KBM-7 (cell line): Measurements from ENCODE around the gene SCAF1.

Experiments
- DNase-seq: peaks from one replicate; pipeline ENCODE4 v3.0.0-alpha.2; 2015
- in situ Hi-C: fragments of 300-500 bp; cut with MboI; formaldehyde crosslinking; loops from 2 replicates; pipeline ENCODE4 v1.14.3; 2020; ENCODE audit warnings: low sequenced_read_pairs, low pct_unique_long_range_greater_than_20kb, mixed read lengths

SCAF1 gene

GRCh38 chr19:49696115-49696514 lies 54.1 kb downstream of the SCAF1 start:
- DNase-seq: no peak
- in situ Hi-C loops: no loop called here

GRCh38 chr19:49696865-49697264 lies 54.9 kb downstream of the SCAF1 start:
- in situ Hi-C loops: no loop called here
- no peak for DNase-seq

GRCh38 chr19:49699364-49699763 lies 57.4 kb downstream of the SCAF1 start:
- DNase-seq: no peak
- in situ Hi-C loops: no loop called here

GRCh38 chr19:49700563-49700962 lies 58.6 kb downstream of the SCAF1 start:
- no peak for DNase-seq
- in situ Hi-C loops: no loop called here

- in situ Hi-C loops: no loop called here
- DNase-seq: no peak
Observed at GRCh38 chr19:49701271-49701786, 59.3 kb downstream of the SCAF1 start.

GRCh38 chr19:49704888-49705642 lies 63.1 kb downstream of the SCAF1 start:
- in situ Hi-C loops: no loop called here
- DNase-seq: no peak

GRCh38 chr19:49705919-49706318 lies 63.9 kb downstream of the SCAF1 start:
- DNase-seq: no peak
- in situ Hi-C loops: no loop called here
